ENCODE measurements around the gene KIF23.

DNA sequence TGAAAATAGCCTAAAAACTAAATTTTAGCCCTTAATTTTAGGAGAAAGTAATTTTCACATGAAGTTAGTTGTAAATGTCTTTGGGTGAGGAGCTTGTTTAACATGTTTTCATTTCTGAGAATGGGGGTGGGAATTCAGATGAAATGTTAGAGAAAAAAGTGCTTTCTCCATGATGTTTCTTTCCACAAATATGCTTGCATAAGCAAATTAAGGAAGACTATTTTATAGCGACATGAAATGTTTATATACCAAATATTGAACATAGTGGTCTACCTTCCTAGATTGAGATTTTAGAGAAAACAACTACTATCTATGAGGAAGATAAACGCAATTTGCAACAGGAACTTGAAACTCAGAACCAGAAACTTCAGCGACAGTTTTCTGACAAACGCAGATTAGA is 25.5 kb downstream of the KIF23 start:
- TF ChIP-seq CTCF (IDR thresholded peaks at IDR 0.05) (no peak), POLR2A (IDR thresholded peaks at IDR 0.05) (no peak)

Data from uterus (tissue), 2 donors.